KBM-7 (cell line): ENCODE data around the gene B4GALT1.

Experiments used
- DNase-seq: peaks from one replicate; pipeline ENCODE4 v3.0.0-alpha.2; 2015
- in situ Hi-C: fragments of 300-500 bp; cut with MboI; formaldehyde crosslinking; loops from 2 replicates; pipeline ENCODE4 v1.14.3; 2020; ENCODE audit warnings: low sequenced_read_pairs, low pct_unique_long_range_greater_than_20kb, mixed read lengths

B4GALT1 gene

GRCh38 chr9:33146298-33146697, 20.8 kb downstream of the B4GALT1 start:
- in situ Hi-C loops = no loop called here

GRCh38 chr9:33144551-33144950, 22.6 kb downstream of the B4GALT1 start:
- in situ Hi-C loops = no loop called here
- no peak for DNase-seq

More at GRCh38 chr9:33146298-33146697, 20.8 kb downstream of the B4GALT1 start:
- DNase-seq = no peak

- no peak for DNase-seq
- in situ Hi-C loops = no loop called here
These were observed 23.9 kb downstream of the B4GALT1 start for GRCh38 chr9:33143241-33143661.

- in situ Hi-C loops = no loop called here
- DNase-seq = no peak
These were observed 24.6 kb downstream of the B4GALT1 start for GRCh38 chr9:33142535-33142934.

GRCh38 chr9:33140401-33141360, 26.5 kb downstream of the B4GALT1 start:
- DNase-seq = no peak
- in situ Hi-C loops = no loop called here

- DNase-seq = peak; percentile 63
- in situ Hi-C loops = no loop called here
These were observed 27.5 kb downstream of the B4GALT1 start for GRCh38 chr9:33139421-33140228.

- no peak for DNase-seq
- in situ Hi-C loops = no loop called here
These were observed 28.4 kb downstream of the B4GALT1 start for GRCh38 chr9:33138768-33139167.

- in situ Hi-C loops = no loop called here
- no peak for DNase-seq
These were observed 29.3 kb downstream of the B4GALT1 start for GRCh38 chr9:33137781-33138264.

GRCh38 chr9:33136721-33137670, 30.1 kb downstream of the B4GALT1 start:
- DNase-seq = no peak
- in situ Hi-C loops = no loop called here

- no peak for DNase-seq
These were observed 31.6 kb downstream of the B4GALT1 start for GRCh38 chr9:33135470-33135958.

GRCh38 chr9:33135031-33135461, 32.1 kb downstream of the B4GALT1 start:
- in situ Hi-C loops = no loop called here

More at GRCh38 chr9:33135470-33135958, 31.6 kb downstream of the B4GALT1 start:
- in situ Hi-C loops = no loop called here

GRCh38 chr9:33133186-33133585, 34.0 kb downstream of the B4GALT1 start:
- DNase-seq = no peak
- in situ Hi-C loops = no loop called here

More at GRCh38 chr9:33135031-33135461, 32.1 kb downstream of the B4GALT1 start:
- no peak for DNase-seq

GRCh38 chr9:33131790-33132772, 35.1 kb downstream of the B4GALT1 start:
- in situ Hi-C loops = no loop called here
- no peak for DNase-seq

GRCh38 chr9:33130961-33131789, 36.0 kb downstream of the B4GALT1 start:
- DNase-seq = no peak
- in situ Hi-C loops = no loop called here

- peak; percentile 76 for DNase-seq
- in situ Hi-C loops = no loop called here
These were observed 37.0 kb downstream of the B4GALT1 start for GRCh38 chr9:33129886-33130881.
